Ovary (tissue), 3 donors: ENCODE measurements around the gene POLL.

ENCODE experiments used
- CTCF ChIP-seq, 3 donors: fragments of 450-650 bp in 2 of 3; fragments of 200-600 bp in 1 of 3; IDR thresholded peaks; one replicate each; pipeline versions ENCODE4 v1.5.1 to v1.8.0; 2016 to 2022; ENCODE audit warnings: antibody characterized with exemption in 3 of 3, mild to moderate bottlenecking in 1 of 3
- POLR2A ChIP-seq: fragments of 450-650 bp; IDR thresholded peaks from one replicate; pipeline ENCODE4 v1.6.1; 2017; ENCODE audit warnings: antibody characterized with exemption, mild to moderate bottlenecking, moderate library complexity
- donor health status: DM: no; HTN: no; CAD: no.

GRCh38 chr10:101611096-101611905 lies 23.2 kb upstream of the POLL start:
- TF ChIP-seq CTCF (IDR thresholded peaks at IDR 0.05) (no peak), POLR2A (no peak)
